Measurements from ENCODE around the gene CNOT6.

DNA sequence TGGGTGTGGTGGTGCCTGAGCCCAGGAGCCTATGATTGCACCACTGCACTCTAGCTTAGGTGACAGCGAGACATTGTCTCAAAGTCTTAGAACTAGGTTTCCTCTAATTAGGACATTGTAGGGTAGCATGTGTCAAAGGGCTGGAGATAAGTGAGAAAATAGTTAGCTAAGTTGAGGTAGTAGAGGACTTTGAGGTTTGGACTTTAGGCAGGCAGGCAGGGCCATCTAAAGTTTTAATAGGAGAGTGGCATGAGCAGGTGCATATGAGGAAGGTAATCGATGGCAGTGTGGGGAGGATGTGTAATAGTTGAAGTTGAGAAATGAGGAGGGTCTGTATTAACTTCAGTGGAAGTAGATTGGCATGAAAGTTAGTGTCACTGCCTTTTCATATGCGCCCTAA, 21.1 kb downstream of the CNOT6 start:
- TF ChIP-seq EP300 (IDR thresholded peaks at IDR 0.05; ENCODE audit: borderline replicate concordance in 1 of 2, control insufficient read depth in 1 of 2, low read depth in 2 of 2, low read length in 2 of 2) (no peak), POLR2A (IDR thresholded peaks at IDR 0.05; ENCODE audit: low read depth, low read length) (no peak), POLR2AphosphoS2 (IDR thresholded peaks at IDR 0.05; ENCODE audit: low read depth, low read length) (no peak), TCF12 (IDR thresholded peaks at IDR 0.05; ENCODE audit: low read depth, low read length) (no peak)

All from GM12878 (cell line).